Subcutaneous adipose tissue (tissue), 4 donors: ENCODE measurements around the gene COL10A1. TPM values are rescaled to one million over a fixed set of nuclear protein-coding genes. Genes with fewer than 3 reads are reported as not detected.

Experiments
- CTCF ChIP-seq: fragments of 450-650 bp; IDR thresholded peaks from one replicate; pipeline ENCODE4 v1.5.1; 2016; ENCODE audit warnings: low read depth, mild to moderate bottlenecking, control low read depth, antibody characterized with exemption, moderate library complexity
- total RNA-seq, 4 donors: library from RNA; depleted of rRNA; stranded (reverse); fragments of >200 nt; gene quantifications; one replicate each; pipeline ENCODE4 v1.1.0, GENCODE V29; 2016

COL10A1 gene
- total RNA-seq, 4 donors from 2014 or later = not detected

- TF ChIP-seq CTCF = no peak
Observed at GRCh38 chr6:116145803-116146675, 20.1 kb upstream of the COL10A1 start.

GRCh38 chr6:116144605-116145004, 18.7 kb upstream of the COL10A1 start:
- TF ChIP-seq CTCF = no peak

- no peak for TF ChIP-seq CTCF
Observed at GRCh38 chr6:116139917-116140316, 14.0 kb upstream of the COL10A1 start.

GRCh38 chr6:116136933-116137340, 11.0 kb upstream of the COL10A1 start:
- no peak for TF ChIP-seq CTCF

- no peak for TF ChIP-seq CTCF
Observed at GRCh38 chr6:116136373-116136772, 10.4 kb upstream of the COL10A1 start.

- no peak for TF ChIP-seq CTCF
Observed at GRCh38 chr6:116133453-116133852, 7.5 kb upstream of the COL10A1 start.

- no peak for TF ChIP-seq CTCF
Observed at GRCh38 chr6:116127771-116128493, 2.0 kb upstream of the COL10A1 start.
